Amniotic epithelial cell (primary cell): ENCODE measurements around the gene CCDC71.

Source experiments
- DNase-seq: peaks from one replicate; pipeline ENCODE4 v3.0.0-alpha.2; 2010; ENCODE audit warnings: low read depth

The CCDC71 gene

DNA sequence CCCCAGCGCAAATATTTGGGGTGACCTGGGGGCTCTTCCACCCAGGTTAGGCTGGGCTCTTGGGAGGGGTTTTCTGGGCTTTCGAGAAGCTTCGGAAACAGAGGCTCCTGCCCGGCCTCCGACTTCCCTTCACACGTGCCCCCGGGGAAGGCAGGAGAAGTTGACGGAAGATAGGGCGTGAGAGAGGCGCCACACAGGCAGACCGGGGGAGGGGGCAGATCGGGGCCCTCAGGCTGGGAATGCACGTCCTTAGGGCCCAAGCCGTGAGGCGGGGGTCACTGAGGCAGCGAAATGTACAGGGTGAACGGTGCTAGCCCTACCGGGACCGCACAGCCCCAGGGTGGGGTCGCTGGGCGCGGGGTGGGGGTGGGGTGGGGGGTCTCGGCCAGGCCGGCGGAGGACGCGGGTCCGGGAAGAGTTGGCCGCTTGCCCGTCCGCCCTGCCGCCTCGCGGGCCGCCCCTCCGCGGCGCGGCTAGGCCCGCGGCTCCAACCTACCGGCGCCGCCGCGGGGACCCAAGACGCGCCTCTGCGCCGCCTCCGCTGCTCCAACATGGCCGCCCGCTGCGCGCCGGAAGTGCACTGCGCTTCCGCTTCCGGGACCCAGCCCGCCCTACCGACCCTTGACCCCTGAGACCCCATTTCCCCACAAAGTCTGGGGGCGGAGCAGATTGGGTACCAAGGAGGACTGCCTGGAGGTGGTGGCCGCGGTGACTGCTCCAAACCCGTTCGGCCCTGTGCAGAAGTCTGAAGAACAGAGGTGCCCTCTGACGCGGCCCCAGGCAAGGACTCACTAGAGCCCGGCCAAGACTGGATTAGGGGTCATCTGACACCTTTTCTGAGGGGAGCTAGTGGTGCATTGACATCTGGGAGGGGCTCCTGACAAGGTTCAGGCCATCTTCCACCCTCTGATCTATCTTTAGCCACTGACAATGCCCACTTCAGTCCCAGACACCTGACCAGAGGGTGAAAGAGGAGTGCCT lies at the start of gene CCDC71:
TSS of gene CCDC71 (minus strand) at position 561 of the 981 bp plus-strand sequence. CDS start 2,123 bp downstream, outside the sequence.
- peak; percentile 55 for DNase-seq

DNA sequence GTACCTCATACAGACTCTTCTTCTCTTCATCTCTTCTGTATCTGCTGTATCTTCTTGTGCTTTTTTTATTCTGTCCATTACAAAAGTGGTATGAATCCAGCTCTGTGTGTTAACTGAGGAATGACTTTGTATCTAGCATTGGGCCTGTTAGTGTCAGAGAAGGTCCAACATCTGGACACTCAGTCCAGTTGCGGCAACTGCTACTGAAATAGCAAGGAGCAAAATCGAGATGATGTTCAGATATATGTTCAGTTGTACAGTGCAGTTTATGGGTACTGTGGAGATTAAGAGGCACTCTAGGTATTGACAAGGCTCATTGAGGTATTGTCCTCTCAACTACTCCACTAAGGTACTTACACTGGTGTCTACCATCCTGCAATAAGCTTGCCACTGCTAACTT lies 47.9 kb upstream of the CCDC71 start:
- DNase-seq = no peak

DNA sequence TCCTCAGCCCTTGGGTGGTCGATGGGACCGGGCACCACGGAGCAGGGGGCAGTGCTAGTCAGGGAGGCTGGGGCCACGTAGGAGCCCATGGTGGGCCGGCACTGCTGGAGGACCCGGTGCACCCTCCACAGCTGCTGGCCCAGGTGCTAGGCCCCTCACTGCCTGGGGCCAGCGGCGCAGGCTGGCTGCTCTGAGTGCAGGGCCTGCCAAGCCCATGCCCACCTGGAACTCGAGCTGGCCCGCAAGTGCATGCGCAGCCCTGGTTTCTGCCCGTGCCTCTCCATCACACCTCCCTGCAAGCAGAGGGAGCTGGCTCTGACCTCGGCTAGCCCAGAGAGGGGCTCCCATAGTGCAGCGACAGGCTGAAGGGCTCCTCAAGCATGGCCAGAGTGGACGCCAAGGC lies 47.4 kb upstream of the CCDC71 start:
- no peak for DNase-seq

DNA sequence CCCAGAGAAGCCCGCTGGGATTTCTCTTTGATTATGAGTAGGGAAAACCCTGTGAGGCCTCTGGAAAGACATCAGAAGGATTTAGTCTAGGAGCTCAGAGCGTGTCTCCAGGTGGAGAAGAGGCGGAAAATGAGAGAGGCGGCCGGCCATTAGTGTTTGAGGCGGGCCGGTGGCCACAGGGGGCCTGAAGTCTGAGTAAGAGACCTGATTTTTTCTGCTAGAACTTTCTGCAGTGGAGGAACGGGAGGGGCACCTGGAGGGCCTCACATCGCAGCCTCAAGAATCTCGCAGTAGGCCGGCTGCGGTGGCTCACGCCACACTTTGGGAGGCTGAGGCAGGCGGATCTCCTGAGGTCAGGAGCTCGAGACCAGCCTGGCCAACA lies 33.8 kb upstream of the CCDC71 start:
- DNase-seq = no peak

DNA sequence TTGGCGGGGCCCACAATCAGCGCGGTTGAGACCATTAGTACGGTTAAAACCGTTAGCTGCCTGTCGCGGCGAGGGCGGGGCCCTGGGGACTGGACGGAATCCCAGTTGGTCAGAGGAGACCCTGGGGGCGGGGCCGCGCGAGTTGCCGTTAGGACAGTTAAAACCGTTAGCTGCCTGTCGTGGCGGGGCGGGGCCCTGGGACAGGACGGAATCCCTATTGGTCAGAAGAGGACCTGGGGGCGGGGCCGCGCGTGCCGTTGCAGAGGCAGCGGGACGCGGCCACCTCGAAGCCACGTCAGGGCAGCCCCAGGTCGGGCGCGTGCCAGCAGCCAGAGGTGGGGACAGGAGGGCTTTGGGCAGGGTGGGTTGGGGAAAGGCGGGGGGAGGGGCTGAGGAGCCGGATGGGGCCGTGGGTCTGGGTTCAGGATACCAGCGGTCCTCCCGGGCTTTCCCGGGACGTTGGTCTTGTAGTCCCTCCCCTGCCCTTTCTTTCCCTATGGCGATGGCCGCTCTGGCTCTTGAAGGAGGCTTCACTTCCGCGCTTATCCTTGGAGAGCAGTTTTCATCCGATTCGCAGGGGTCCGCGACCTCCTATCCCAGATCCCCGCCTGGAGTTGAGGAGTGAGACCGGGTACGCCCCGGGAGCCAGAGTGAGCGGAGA lies 33.2 kb upstream of the CCDC71 start:
- peak; percentile 36 for DNase-seq

DNA sequence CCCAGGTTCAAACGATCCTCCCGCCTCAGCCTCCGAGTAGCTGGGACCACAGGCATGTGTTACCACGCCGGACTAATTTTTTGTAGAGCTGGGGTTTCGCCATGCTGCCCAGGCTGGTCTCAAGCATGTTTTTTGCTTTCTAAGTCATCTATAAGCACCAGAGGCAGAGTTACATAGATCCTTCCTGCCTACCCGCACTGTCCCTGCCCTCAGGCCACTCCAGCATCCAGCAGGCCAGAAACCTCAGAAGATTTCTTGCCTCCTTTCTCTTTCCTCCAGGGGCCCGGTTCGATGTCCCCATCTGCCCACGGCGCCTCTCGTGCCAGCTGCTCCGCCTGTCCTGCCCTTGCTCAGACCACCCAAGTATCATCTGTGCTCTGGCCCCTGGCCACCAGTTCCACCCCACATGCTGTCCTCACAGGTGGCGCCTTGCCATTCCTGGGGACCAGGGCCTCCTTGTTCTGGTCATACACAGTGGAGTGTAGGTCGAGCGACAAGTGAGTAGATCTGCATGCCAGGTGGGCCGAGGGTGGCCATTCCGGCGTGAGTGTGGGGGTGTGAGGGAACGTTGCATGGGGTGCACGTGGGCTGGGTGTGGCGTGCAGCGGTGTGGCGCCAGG lies 32.6 kb upstream of the CCDC71 start:
- no peak for DNase-seq

DNA sequence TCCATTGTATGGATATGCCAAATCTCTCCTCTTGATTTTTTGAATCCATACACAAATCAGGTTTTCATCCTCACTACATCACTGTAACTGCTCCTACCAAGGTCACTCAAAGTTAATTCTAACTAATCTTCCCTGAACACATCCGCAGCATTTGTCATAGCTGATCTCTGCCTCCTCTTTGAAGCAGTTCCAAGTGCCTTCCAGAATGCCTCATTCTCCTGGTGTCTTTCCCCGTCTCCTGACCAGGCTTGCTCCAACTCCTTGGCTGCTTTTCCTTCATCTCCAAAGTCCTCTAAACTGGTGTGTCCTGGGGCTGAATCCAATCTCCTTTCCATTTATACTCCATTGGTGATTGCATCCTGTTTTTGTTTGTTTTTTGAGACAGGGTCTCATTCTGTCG lies 32.0 kb upstream of the CCDC71 start:
- no peak for DNase-seq

DNA sequence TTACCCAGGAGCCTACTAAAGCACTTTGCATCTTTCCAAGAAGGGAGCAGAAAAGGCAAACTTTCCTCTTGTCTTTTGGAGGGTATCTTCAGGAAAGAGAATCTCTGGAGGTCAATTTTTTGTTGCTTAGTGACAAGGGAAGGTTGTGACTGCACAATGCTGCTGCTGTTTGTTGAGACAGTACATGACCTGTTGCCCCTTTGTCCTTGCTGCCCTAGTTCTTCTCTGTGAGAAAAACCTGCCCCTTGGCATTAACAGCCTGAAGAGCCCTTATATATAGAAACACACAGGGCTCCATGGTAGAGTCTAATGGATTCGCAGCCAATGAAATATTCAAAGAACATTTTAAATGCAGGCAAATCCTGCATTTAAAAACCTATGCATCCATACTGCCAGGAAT lies 25.6 kb upstream of the CCDC71 start:
- no peak for DNase-seq

DNA sequence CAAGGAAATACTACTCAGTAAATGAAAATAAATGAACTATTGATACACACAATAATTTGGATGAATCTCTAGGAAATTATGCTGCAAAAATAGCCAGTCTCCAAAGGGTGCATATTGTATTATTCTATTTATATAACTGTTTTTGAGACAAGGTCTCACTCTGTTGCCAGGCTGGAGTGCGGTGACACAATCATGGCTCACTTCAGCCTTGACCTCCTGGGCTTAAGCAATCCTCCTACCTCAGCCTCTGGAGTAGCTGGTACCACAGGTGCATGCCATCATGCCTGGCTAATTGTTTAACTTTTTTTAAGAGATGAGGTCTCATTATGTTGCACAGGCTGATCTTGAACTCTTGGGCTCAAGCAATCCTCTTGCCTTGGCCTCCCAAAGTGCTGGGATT lies 17.7 kb upstream of the CCDC71 start:
- no peak for DNase-seq

DNA sequence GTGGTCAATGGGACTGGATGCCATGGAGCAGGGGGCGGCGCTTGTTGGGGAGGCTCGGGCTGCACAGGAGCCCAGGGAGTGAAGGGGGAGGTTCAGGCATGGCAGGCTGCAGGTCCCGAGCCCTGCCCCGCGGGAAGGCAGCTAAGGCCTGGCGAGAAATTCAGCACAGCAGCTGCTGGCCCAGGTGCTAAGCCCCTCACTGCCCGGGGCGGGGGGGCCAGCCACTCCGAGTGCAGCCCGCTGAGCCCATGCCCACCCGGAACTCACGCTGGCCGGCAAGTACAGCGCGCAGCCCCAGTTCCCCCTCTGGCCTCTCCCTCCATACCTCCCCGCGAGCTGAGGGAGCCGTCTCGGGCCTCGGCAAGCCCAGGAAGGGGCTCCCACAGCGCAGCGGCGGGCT lies 16.6 kb upstream of the CCDC71 start:
- no peak for DNase-seq

DNA sequence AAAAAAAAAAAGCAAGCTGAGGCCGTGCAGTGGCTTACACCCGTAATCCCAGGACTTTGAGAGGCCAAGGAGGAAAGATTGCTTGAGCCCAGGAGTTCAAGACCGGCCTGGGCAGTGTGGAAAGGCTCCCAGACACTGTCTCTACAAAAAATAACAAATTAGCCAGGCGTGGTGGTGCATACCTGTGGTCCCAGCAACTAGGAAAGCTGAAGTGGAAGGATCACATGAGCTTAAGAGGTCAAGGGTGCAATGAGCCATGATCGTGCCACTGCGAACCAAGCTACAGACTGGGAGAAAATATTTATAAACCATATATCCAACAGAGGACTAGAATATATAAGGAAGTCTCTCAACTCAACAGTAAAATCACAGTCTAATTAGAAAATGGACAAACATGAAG lies 15.2 kb upstream of the CCDC71 start:
- peak; percentile 54 for DNase-seq

DNA sequence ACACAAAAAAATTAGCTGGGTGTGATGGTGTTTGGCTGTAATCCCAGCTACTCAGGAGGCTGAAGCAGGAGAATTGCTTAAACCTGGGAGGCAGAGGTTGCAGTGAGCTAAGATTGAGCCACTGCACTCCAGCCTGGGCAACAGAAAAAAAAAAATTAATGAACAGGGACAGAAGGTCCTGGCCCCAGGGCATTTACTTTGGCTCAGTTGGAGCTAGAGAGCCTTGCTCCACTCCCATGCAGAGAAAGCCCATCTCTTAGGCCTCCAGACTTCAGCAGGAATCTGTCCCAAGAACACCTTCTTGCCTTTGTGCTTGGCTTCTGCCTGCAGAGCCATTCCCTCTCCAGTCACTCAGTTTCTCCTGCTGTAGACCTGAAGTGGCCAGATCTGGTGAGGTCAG lies 14.0 kb upstream of the CCDC71 start:
- DNase-seq = no peak

DNA sequence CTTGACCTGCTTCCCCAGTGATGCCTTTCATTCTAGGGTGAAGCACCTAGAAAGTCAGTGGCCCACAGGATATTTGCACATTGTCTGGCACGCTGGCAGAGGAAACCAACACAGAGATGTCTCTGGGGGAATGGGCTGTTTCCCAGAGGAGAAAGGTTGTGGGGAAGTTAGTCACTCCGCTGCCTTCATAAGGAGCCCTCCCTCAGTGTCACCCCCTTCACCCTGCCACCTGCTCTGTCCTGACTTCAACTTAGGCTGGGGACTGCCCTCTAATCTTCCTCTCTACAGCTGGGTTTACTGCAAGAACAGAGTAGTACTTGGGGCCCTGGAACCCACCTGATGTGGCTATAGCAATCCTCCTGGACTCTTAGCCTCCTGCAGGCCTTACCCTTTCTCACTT lies 10.9 kb upstream of the CCDC71 start:
- DNase-seq = no peak

DNA sequence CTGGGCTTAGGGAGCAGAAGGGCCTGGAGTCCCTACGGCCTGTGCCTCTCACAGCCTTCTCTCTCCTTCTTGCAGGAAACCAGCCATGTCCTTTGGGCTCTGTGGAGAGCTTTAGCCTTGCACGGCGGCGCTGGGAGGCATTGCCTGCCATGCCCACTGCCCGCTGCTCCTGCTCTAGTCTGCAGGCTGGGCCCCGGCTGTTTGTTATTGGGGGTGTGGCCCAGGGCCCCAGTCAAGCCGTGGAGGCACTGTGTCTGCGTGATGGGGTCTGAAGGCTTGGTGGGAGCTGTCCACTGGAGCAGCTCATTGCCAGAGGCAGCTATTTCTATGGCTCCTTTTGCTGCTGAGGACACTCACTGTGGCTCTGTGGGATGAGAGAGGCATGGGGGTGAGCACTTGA lies 9.4 kb upstream of the CCDC71 start:
- DNase-seq = no peak

DNA sequence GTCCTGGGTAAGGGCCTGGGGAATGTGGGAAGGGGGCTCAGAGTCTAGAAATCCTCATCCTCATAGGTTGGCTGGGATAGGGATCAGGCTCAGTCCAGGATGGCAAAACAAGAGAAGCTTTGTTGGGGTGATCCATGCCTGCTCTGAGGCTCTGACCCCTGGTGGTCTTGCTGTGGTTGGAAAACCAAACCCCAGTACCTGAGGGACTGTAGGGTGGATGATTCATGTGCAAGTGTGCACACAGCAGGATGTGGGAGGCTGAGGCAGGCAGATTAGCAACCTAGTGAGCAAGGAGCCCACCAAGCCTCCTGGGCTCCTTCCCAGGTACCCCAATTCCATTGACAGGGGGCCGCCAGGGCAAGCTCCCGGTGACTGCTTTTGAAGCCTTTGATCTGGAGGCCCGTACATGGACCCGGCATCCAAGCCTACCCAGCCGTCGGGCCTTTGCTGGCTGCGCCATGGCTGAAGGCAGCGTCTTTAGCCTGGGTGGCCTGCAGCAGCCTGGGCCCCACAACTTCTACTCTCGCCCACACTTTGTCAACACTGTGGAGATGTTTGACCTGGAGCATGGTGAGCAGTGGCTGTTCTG lies 8.4 kb upstream of the CCDC71 start:
- no peak for DNase-seq

DNA sequence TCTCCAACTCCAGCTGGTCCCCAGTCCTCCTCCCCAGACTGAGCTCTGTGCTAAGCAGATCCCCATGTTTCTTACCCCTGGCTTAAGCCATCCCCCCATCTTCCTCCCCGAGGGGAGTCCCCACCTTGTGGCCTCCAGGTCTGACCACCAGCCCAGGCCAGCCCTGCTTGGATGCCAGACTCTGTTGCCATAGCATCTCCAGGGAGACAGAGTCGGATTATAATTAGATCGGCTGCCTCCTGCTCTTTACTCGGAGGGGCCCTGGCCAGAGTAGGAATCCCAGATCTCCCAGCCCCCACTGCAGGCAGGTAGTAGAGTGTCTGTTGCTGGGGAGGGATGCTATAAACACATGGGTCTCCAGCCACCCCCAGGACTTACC lies 7.7 kb upstream of the CCDC71 start:
- peak; percentile 31 for DNase-seq

DNA sequence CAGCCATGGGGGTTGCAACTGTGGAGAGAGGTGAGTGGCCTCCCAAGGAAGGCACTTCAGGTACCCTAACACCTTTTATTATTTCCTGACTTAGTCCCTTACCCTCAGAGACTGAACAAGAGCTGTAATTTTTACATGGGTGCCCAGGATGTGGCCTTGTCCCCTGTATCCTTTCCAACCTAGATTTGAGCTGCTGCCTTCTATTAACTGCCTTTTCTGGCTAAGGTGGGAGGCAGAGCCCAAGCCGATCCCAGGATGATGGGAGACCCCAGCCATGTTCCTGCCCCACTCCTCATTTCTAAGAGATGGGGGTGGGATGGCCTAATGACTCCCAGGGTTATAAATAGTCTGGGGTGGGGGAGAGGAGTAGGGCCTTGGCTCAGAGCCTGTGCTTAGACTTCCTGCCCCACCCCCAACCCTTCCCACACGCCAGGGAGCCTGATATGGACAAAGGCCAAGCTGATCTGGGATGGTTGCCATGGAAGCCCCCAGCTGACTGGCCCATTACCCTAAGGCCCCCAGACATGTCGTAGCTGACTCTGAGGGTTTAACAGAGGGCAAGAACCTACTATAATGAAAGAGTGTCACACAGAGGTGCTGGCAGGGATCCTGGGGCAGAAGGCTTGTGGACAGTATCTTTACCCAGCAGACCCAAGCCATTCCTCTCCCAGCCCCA lies 7.1 kb upstream of the CCDC71 start:
- peak; percentile 51 for DNase-seq

DNA sequence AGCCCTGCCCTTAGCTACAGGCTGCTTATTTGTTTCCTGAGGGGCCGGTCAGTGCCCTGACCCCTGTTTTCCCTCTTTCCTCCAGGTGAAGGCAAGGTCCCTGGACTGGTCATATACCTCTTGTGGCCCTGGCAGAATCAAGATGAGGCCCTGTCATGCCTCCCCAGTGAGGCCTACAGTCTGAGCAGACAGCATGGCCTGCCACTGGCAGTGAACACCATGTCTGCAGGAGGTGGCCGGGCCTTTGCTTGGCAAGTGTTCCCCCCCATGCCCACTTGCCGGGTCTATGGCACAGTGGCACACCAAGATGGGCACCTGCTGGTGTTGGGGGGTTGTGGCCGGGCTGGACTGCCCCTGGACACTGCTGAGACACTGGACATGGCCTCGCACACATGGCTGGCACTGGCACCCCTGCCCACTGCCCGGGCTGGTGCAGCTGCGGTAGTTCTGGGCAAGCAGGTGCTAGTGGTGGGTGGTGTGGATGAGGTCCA lies 6.5 kb upstream of the CCDC71 start:
- no peak for DNase-seq

DNA sequence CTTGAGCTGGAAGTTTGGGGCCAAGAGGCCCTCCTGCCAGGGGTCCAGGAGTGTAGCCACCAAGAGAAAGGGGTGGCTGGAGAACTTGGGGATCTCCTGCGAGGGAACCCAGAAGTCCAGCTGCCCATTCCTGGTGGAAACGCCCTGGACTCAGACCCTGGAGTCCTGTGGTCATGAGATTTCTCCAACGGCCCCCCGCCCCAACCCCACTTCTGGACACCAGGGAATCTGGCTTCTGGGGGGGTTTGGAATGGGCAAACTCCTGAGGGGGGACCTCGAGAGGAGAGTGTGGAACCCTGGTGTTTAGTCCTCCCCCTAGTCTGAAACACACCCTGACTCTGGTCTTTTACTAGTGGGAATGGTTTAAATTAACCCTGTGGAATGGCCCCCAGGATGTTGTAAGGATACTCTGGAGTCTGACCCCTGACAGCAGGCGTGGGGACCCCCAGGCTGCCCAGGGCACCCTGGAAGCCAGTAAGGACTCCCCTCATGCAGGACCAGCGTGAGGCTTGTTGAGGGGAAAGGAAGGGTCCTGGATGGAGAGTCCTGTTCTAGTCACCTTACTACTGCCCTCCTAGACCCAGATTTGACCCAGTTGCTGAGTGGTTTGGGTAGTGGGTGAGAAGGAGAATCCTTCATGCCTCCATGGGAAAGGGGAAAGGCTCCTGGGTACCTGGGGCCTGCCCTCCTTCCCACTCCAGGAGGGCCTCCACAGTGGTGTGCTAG lies 5.8 kb upstream of the CCDC71 start:
- DNase-seq = no peak

DNA sequence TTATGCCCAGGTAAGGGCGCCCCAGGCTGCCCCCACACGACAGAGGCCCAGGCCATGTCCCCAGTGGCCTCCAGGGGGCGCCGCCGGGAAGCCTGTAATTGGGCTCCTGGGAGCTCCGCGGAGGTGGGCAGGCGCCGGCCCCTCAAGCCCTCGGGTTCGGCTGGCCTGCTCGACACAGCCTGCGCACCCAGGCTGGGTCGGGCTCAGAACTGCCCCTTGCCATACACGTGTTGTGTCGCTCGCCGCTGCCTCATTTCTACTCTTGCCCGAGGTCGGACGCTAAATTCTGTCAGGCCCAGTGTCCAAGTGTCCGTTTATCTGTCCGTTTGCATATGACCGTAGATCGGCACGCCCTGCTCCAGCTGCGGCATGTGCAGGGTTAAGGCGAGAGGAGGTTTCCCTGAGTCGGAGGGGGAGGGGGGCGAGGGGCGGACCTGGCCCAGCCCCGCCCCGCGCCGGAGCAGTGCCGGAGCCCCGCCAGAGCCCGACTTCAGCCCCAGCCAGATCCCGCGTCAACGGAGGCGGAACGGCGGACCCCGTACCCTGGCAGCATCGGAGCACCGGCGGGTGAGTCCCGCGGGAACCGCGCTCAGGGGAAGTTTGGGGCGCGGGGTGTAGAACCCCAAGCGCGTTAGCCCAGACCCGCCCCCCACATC lies 5.1 kb upstream of the CCDC71 start, which contains the start of gene KLHDC8B:
TSS of gene KLHDC8B (plus strand) at position 480 of the 656 bp plus-strand sequence. CDS start 1,172 bp downstream, outside the sequence.
- peak; percentile 86 for DNase-seq

DNA sequence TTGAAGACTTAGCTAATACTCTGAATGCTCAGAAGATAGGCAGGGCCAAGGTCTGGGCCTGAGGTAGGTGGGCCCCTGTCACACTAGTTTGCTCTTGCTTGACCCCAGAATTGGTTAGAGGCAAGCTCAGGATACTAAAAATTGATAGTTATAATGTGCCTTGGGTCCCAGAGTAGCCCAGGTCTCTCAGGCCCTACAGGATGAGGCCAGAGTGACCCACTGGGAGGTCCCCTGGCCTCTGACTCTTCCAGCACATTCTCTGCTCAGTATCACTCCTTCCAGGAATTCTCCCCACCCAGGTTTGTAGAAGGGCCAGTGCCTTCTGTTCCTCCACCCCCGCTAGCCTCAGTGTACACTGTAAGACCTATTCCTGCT lies 4.6 kb upstream of the CCDC71 start:
- no peak for DNase-seq
